NT2/D1 (cell line): ENCODE measurements around the gene RCAN2.

Source experiments
- DNase-seq: peaks from one replicate; pipeline ENCODE4 v3.0.0-alpha.2; 2011; ENCODE audit warnings: low read depth, low spot score
- H3K27me3 ChIP-seq: 2 replicates; pipeline ENCODE4 v1.6.0; 2011; ENCODE audit warnings: mild to moderate bottlenecking; ENCODE audit not compliant: insufficient read length, insufficient read depth
- H3K36me3 ChIP-seq: 2 replicates; pipeline ENCODE4 v1.6.1; 2011; ENCODE audit warnings: mild to moderate bottlenecking, low read length, mixed read lengths; ENCODE audit not compliant: insufficient read depth, insufficient read length
- H3K4me1 ChIP-seq: 2 replicates; pipeline ENCODE4 v1.5.1; 2011; ENCODE audit not compliant: insufficient read depth, insufficient read length
- H3K4me3 ChIP-seq: 2 replicates; pipeline ENCODE4 v1.5.1; 2011; ENCODE audit warnings: low read depth; ENCODE audit not compliant: insufficient read length
- H3K9ac ChIP-seq: 2 replicates; pipeline ENCODE4 v1.6.0; 2011; ENCODE audit warnings: low read depth; ENCODE audit not compliant: insufficient read length
- H3K9me3 ChIP-seq: 2 replicates; pipeline ENCODE4 v1.5.1; 2011; ENCODE audit warnings: mild to moderate bottlenecking, low read length; ENCODE audit not compliant: insufficient read depth
- SUZ12 ChIP-seq: IDR thresholded peaks from 2 replicates; pipeline ENCODE4 v1.6.1; 2011; ENCODE audit not compliant: insufficient read length, insufficient read depth; ENCODE audit errors: extremely low read depth
- YY1 ChIP-seq: IDR thresholded peaks from 2 replicates; pipeline ENCODE4 v1.6.1; 2011; ENCODE audit not compliant: insufficient read length, insufficient read depth
- ZNF274 ChIP-seq: IDR thresholded peaks from 2 replicates; pipeline ENCODE4 v1.6.1; 2011; ENCODE audit warnings: mild to moderate bottlenecking, low read depth, low read length

Gene RCAN2

GRCh38 chr6:46218457-46218856 is 272.8 kb downstream of the RCAN2 start:
- no peak for DNase-seq
- no peak overlapping the region for H3K4me3 ChIP-seq
- H3K36me3 ChIP-seq: no peaks in the 10 kb centered on the region
- no peaks in the 10 kb centered on the region for H3K9me3 ChIP-seq
- TF ChIP-seq ZNF274 (no peak), SUZ12 (no peak), YY1 (no peak)
- no peak overlapping the region for H3K9ac ChIP-seq
- H3K4me1 ChIP-seq: no peaks in the 10 kb centered on the region
- H3K27me3 ChIP-seq: no peaks in the 10 kb centered on the region

DNA sequence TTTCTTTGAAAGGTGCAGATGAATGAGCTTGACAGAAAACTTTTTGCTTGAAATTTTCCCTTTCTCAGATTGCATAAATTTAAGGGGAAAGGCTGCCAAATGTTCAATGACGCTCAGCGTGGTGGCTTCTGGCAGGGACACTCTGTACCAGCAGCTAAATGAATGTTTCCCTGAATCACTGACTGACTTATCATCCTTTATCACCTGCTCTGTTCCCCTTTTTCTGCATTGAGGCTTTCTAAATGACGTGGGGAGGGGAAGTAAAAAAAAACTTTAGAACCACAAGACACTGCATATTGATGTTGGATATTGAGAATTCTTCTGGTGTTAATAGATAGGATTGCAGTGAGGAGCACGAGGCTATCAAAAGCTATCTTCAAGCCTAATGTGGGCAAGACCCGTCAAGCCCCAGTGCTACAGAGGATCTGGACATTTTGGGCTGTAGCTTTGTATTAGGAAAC is 273.5 kb downstream of the RCAN2 start:
- no peak overlapping the region for H3K4me3 ChIP-seq
- no peaks in the 10 kb centered on the region for H3K9me3 ChIP-seq
- no peak for DNase-seq
- H3K4me1 ChIP-seq: no peaks in the 10 kb centered on the region
- H3K36me3 ChIP-seq: no peaks in the 10 kb centered on the region
- H3K9ac ChIP-seq: no peak overlapping the region
- TF ChIP-seq YY1 (no peak), ZNF274 (no peak), SUZ12 (no peak)
- H3K27me3 ChIP-seq: no peaks in the 10 kb centered on the region

DNA sequence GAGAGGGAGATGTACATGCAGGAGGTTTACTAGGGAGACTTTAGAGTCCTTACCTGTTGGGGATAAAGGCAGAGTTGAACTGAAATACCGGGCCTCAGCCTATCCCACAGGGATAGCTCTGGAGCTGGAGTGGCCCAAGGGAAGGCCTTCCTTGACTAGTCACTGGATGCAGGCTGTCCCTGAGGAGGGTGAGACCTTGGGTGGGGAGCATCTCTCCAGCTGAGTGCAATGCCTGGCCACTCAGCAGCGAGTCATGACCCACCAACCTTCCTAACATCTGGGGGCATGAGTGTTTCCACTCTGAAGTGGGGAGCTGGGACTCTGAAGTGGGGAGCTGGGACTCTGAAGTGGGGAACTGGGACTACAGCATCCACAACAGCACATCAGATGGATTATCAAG is 274.4 kb downstream of the RCAN2 start:
- Histone ChIP-seq H3K27me3 (no peaks in the 10 kb centered on the region), H3K36me3 (no peaks in the 10 kb centered on the region), H3K9me3 (no peaks in the 10 kb centered on the region), H3K4me3 (no peak overlapping the region), H3K9ac (no peak overlapping the region), H3K4me1 (no peaks in the 10 kb centered on the region)
- TF ChIP-seq ZNF274 (no peak), YY1 (no peak), SUZ12 (no peak)
- no peak for DNase-seq

GRCh38 chr6:46215777-46216176 is 275.5 kb downstream of the RCAN2 start:
- Histone ChIP-seq H3K9ac (no peak overlapping the region), H3K4me3 (no peak overlapping the region), H3K36me3 (no peaks in the 10 kb centered on the region), H3K9me3 (no peaks in the 10 kb centered on the region), H3K4me1 (no peaks in the 10 kb centered on the region), H3K27me3 (no peaks in the 10 kb centered on the region)
- DNase-seq: no peak
- no peak for TF ChIP-seq SUZ12
- no peak for TF ChIP-seq ZNF274
- TF ChIP-seq YY1: no peak

DNA sequence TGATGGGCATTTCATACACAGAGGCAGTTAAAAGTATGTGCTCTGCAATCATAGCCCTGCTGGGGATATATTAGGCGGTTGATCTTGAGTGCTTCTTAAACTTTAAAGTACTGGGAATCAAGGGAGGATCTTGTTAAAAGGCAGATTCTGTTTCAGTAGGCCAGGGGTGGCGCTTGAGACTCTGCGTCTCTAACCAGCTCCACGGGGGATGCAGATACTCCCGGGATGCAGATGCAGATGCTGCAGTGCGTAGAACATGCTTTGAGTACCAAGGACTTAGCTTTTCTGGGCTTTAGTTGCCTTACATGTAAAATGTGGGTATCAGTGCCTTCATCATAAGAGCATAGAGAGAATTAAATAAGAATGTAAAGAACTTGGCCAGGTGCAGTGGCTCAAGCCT is 276.0 kb downstream of the RCAN2 start:
- Histone ChIP-seq H3K36me3 (no peaks in the 10 kb centered on the region), H3K9ac (no peak overlapping the region), H3K4me1 (no peaks in the 10 kb centered on the region), H3K9me3 (no peaks in the 10 kb centered on the region), H3K4me3 (no peak overlapping the region), H3K27me3 (no peaks in the 10 kb centered on the region)
- DNase-seq: no peak
- TF ChIP-seq YY1 (no peak), SUZ12 (no peak), ZNF274 (no peak)

DNA sequence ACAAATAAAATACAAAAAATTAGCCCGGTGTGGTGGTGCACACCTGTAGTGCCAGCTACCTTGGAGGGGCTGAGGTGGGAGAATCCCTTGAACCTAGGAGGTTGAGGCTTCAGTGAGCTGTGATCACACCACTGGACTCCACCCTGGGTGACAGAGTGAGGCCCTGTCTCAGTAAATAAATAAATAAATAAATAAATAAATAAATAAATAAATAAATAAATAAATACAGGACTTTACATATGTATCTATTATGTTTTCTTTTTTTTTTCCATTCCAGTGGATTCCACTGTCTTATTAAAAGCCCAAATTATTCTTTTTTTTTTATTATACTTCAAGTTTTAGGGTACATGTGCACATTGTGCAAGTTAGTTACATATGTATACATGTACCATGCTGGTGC is 279.3 kb downstream of the RCAN2 start:
- Histone ChIP-seq H3K4me1 (no peaks in the 10 kb centered on the region), H3K36me3 (no peaks in the 10 kb centered on the region), H3K27me3 (no peaks in the 10 kb centered on the region), H3K9ac (no peak overlapping the region), H3K4me3 (no peak overlapping the region), H3K9me3 (no peaks in the 10 kb centered on the region)
- no peak for DNase-seq
- TF ChIP-seq YY1: no peak
- TF ChIP-seq SUZ12: no peak

DNA sequence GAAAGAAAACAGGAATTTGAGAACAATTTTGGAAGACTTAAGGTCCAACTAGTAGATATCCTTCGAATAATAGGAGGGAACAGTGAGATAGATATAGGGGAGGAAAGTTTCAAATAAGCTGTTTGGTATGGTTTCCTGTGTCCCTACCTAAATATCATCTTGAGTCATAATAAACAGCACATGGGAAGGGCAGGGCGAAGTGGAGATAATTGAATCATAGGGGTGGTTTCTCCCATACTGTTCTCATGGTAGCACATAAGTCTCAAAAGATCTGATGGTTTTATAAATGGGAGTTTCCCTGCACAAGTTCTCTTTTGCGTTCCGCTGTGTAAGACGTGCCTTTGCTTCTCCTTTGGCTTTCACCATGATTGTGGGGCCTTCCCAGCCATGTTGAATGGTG is 281.0 kb downstream of the RCAN2 start:
- DNase-seq: no peak

GRCh38 chr6:46208303-46208702 is 282.9 kb downstream of the RCAN2 start:
- no peak overlapping the region for H3K9ac ChIP-seq
- no peaks in the 10 kb centered on the region for H3K9me3 ChIP-seq
- H3K4me1 ChIP-seq: no peaks in the 10 kb centered on the region
- DNase-seq: no peak
- no peaks in the 10 kb centered on the region for H3K36me3 ChIP-seq
- no peak for TF ChIP-seq ZNF274
- TF ChIP-seq YY1: no peak
- no peak for TF ChIP-seq SUZ12
- no peaks in the 10 kb centered on the region for H3K27me3 ChIP-seq
- H3K4me3 ChIP-seq: no peak overlapping the region

More for the DNA sequence above, 281.0 kb downstream of the RCAN2 start:
- no peaks in the 10 kb centered on the region for H3K4me1 ChIP-seq
- TF ChIP-seq YY1 (no peak), ZNF274 (no peak)
- no peaks in the 10 kb centered on the region for H3K36me3 ChIP-seq
- no peak overlapping the region for H3K4me3 ChIP-seq
- no peak overlapping the region for H3K9ac ChIP-seq
- H3K27me3 ChIP-seq: no peaks in the 10 kb centered on the region
- no peaks in the 10 kb centered on the region for H3K9me3 ChIP-seq
